ENCODE data around the gene CPEB2. TPM values are rescaled to one million over a fixed set of nuclear protein-coding genes. Genes with fewer than 3 reads are reported as not detected.

CPEB2 gene
- total RNA-seq, 1 donor from 2014 or later = 38.7 TPM

DNA sequence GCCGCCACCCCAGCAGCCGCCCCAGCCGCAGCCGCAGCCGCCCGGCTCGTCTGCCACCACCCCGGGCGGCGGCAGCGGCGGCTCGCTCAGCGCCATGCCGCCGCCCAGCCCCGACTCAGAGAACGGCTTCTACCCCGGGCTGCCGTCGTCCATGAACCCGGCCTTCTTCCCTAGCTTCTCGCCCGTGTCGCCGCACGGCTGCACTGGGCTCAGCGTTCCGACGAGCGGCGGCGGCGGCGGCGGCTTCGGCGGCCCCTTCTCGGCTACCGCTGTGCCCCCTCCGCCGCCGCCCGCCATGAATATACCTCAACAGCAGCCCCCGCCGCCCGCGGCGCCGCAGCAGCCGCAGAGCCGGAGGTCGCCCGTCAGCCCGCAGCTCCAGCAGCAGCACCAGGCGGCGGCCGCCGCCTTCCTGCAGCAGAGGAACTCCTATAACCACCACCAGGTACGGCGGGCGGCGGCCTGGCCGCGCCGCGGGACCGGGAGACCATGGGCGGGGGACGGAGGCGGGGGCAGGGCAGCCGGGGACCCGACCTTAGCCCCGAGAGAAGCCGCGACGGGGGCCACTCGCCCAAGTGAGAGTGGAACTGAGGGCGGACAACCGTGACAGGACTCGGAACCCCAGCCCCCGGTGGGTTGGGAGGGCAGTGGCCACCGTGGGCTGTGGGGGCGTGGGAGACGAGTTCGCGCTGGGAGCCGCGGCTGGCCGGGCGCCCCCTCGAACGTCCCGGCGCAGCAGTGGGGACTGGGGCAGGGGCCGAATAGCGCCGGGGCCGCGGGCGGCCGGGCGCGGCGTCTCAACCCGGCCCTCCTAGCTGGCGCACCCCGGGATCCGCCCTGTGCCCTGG is 1.8 kb downstream of the CPEB2 start:
- TF ChIP-seq, protein P1, sequence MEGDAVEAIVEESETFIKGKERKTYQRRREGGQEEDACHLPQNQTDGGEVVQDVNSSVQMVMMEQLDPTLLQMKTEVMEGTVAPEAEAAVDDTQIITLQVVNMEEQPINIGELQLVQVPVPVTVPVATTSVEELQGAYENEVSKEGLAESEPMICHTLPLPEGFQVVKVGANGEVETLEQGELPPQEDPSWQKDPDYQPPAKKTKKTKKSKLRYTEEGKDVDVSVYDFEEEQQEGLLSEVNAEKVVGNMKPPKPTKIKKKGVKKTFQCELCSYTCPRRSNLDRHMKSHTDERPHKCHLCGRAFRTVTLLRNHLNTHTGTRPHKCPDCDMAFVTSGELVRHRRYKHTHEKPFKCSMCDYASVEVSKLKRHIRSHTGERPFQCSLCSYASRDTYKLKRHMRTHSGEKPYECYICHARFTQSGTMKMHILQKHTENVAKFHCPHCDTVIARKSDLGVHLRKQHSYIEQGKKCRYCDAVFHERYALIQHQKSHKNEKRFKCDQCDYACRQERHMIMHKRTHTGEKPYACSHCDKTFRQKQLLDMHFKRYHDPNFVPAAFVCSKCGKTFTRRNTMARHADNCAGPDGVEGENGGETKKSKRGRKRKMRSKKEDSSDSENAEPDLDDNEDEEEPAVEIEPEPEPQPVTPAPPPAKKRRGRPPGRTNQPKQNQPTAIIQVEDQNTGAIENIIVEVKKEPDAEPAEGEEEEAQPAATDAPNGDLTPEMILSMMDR (IDR thresholded peaks at IDR 0.05) = no peak
- DNase-seq (ENCODE audit: low spot score) = peak; percentile 80
- Mint-ChIP-seq H3K27ac (ENCODE audit: unreplicated experiment) (peak overlapping the region; percentile 81), H3K4me1 (ENCODE audit: low read depth) (peaks cover 36% of the 10 kb centered on the region), H3K27me3 (ENCODE audit: low read depth) (no peaks in the 10 kb centered on the region), H3K4me3 (ENCODE audit: unreplicated experiment) (peak overlapping the region; percentile 81), H3K36me3 (ENCODE audit: low read depth) (peaks cover 7% of the 10 kb centered on the region), H3K9me3 (ENCODE audit: low read depth) (no peaks in the 10 kb centered on the region)

DNA sequence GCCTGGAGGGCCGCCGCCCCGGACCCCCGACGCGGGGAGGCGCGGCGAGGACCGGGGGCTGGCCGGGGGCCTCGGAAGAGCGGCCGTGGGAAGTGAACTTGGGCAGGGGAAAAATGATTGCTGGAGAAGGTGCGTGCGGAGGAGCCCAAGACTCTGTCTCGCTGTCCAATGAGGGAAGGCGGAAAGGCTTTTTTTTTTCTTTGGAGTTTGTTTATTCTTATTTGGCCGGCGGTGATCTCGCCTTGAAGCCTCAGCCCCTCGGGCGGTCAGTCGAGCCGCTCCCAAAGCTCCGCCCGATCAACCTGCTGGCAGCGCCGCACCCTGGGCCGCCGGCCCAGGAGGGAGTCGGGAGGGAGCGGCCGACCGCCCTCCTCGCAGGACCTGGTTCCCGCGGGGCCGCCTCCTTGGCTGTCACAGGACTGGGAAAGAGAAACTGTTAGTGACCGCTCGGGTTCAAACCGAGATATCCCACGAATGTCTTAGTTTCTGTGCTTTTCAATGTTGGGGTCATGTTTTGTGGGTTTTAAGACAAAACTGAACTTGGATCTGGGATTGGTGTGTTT is 2.5 kb downstream of the CPEB2 start:
- H3K27ac Mint-ChIP-seq (ENCODE audit: unreplicated experiment) = peak overlapping the region; percentile 91

DNA sequence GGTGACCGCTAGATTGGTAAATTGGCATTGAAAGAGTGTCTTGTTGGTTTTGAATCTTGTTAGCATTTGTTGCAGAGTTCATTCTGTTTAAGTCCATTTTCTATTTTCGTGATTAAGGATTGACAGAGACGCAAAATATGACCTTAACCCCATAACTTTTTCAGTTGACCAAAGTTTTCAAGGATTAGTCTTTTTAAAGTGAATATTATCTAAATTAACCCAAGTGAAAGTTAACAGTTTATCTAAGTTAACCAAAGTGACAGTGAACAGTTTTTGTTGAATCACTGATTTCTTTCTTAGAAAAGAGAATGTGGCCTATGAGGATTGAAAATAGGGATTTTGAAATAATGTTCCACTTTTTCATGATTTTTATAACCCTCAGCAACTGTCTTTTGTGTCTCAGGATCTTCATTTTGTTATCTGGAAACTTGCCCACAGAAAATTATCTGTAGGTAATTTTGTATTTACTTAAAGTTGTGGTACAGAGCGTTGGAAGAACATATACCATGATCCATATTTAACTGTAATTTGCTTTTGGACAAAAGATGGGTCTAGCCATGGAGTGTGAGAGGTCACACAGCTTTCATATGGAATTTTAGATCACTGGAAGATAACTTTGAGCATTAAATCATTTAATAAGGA is 3.3 kb downstream of the CPEB2 start:
- Mint-ChIP-seq H3K27ac (ENCODE audit: unreplicated experiment) (peak overlapping the region; percentile 91), H3K4me3 (ENCODE audit: unreplicated experiment) (peak overlapping the region; percentile 81), H3K27me3 (ENCODE audit: low read depth) (no peaks in the 10 kb centered on the region), H3K36me3 (ENCODE audit: low read depth) (peaks cover 12% of the 10 kb centered on the region), H3K9me3 (ENCODE audit: low read depth) (no peaks in the 10 kb centered on the region), H3K4me1 (ENCODE audit: low read depth) (peaks cover 49% of the 10 kb centered on the region)
- TF ChIP-seq, protein P1 (IDR thresholded peaks at IDR 0.05) = no peak
- no peak for DNase-seq (ENCODE audit: low spot score)

More for the DNA sequence above, 2.5 kb downstream of the CPEB2 start:
- no peaks in the 10 kb centered on the region for H3K27me3 Mint-ChIP-seq (ENCODE audit: low read depth)
- peak overlapping the region; percentile 81 for H3K4me3 Mint-ChIP-seq (ENCODE audit: unreplicated experiment)
- TF ChIP-seq, protein P1 (IDR thresholded peaks at IDR 0.05) = no peak
- peaks cover 9% of the 10 kb centered on the region for H3K36me3 Mint-ChIP-seq (ENCODE audit: low read depth)
- no peaks in the 10 kb centered on the region for H3K9me3 Mint-ChIP-seq (ENCODE audit: low read depth)
- peaks cover 43% of the 10 kb centered on the region for H3K4me1 Mint-ChIP-seq (ENCODE audit: low read depth)
- peak; percentile 94 for DNase-seq (ENCODE audit: low spot score)

DNA sequence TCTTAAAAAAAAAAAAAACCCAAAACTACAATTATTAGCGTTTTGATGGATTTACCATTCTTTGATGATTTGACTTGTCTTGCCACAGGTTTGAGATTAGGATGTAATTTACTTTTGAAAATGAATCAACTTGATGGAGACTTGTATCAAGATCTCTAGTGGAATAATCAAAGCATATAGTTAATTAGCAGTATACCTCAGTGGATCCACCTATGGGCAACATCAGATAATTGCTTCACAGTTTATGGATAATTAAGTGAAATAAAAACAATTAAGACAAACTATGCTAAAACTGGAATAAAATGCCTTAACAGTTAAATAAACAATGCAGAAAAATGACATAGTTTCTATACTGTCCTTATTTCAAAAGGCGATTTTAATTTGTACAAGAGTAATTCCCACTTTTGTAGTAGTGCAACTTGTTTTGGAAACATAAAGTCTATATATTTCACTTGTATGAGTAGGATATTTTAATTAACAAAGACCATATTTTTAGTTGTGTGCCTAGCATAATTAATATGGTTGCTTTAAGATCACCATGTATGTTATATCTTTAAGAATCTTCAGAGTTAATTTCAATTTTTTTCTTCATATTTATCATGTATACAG is 4.2 kb downstream of the CPEB2 start:
- TF ChIP-seq, protein P1 (IDR thresholded peaks at IDR 0.05) = peak; percentile 78
- DNase-seq (ENCODE audit: low spot score) = no peak
- no peaks in the 10 kb centered on the region for H3K27me3 Mint-ChIP-seq (ENCODE audit: low read depth)
- H3K4me1 Mint-ChIP-seq (ENCODE audit: low read depth) = peaks cover 44% of the 10 kb centered on the region
- H3K9me3 Mint-ChIP-seq (ENCODE audit: low read depth) = no peaks in the 10 kb centered on the region
- peaks cover 16% of the 10 kb centered on the region for H3K36me3 Mint-ChIP-seq (ENCODE audit: low read depth)
- peak overlapping the region; percentile 94 for H3K27ac Mint-ChIP-seq (ENCODE audit: unreplicated experiment)
- H3K4me3 Mint-ChIP-seq (ENCODE audit: unreplicated experiment) = peak overlapping the region; percentile 81

DNA sequence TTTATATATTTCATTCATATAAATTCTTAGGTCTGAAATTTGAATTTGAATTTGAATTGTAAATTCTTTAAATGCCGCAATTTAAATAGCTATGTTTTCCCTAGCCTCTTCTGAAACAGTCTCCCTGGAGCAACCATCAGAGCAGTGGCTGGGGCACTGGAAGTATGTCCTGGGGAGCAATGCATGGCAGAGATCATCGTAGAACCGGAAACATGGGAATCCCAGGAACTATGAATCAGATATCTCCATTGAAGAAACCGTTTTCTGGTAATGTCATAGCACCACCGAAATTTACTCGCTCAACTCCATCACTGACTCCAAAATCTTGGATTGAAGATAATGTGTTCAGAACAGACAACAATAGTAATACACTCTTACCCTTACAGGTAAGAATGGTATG is 4.9 kb downstream of the CPEB2 start:
- TF ChIP-seq, protein P1 (IDR thresholded peaks at IDR 0.05) = no peak
- no peak for DNase-seq (ENCODE audit: low spot score)
- peak overlapping the region; percentile 81 for H3K4me3 Mint-ChIP-seq (ENCODE audit: unreplicated experiment)
- no peaks in the 10 kb centered on the region for H3K27me3 Mint-ChIP-seq (ENCODE audit: low read depth)
- H3K4me1 Mint-ChIP-seq (ENCODE audit: low read depth) = peaks cover 51% of the 10 kb centered on the region
- H3K27ac Mint-ChIP-seq (ENCODE audit: unreplicated experiment) = peak overlapping the region; percentile 94
- H3K9me3 Mint-ChIP-seq (ENCODE audit: low read depth) = no peaks in the 10 kb centered on the region
- peaks cover 20% of the 10 kb centered on the region for H3K36me3 Mint-ChIP-seq (ENCODE audit: low read depth)
